Esophagus (tissue), 2 donors: ENCODE measurements around the gene ABCF3. TPM values are rescaled to one million over a fixed set of nuclear protein-coding genes. Genes with fewer than 3 reads are reported as not detected.
"Not testable (repeated sequence)": the region's sequence is repeated elsewhere in the genome, so short reads cannot be mapped to it uniquely, and the experiment has no call there.

Experiments used
- H3K27ac ChIP-seq, 2 donors: one replicate each; pipeline ENCODE4 v1.5.1; 2013; ENCODE audit warnings: low read depth in 2 of 2, mild to moderate bottlenecking in 2 of 2, inconsistent platforms in 1 of 2, low read length in 1 of 2, moderate library complexity in 1 of 2
- H3K27me3 ChIP-seq, 2 donors: one replicate each; pipeline ENCODE4 v1.6.1; 2013; ENCODE audit warnings: low read length in 2 of 2, control low read depth in 1 of 2, mild to moderate bottlenecking in 1 of 2; ENCODE audit not compliant: insufficient read depth in 2 of 2, control insufficient read depth in 1 of 2
- H3K36me3 ChIP-seq, 2 donors: one replicate each; pipeline ENCODE4 v1.6.1; 2013; ENCODE audit warnings: low read length in 1 of 2; ENCODE audit not compliant: control insufficient read depth in 2 of 2, insufficient read depth in 2 of 2
- H3K4me1 ChIP-seq, 2 donors: one replicate each; pipeline ENCODE4 v1.6.1; 2013; ENCODE audit warnings: low read length in 1 of 2; ENCODE audit not compliant: control insufficient read depth in 2 of 2, insufficient read depth in 2 of 2
- H3K4me3 ChIP-seq, 2 donors: one replicate each; pipeline ENCODE4 v1.5.1; 2013; ENCODE audit warnings: low read length in 2 of 2, mild to moderate bottlenecking in 2 of 2, low read depth in 1 of 2, moderate library complexity in 1 of 2
- H3K9me3 ChIP-seq, 2 donors: one replicate each; pipeline ENCODE4 v1.6.1; 2013; ENCODE audit warnings: mild to moderate bottlenecking in 2 of 2, low read depth in 1 of 2, low read length in 1 of 2, moderate library complexity in 1 of 2; ENCODE audit not compliant: control insufficient read depth in 2 of 2, insufficient read depth in 1 of 2
- WGBS, 2 donors: extraction: QIAGEN DNeasy Blood & Tissue Kit; methylation state at CpG; one replicate each; pipeline ENCODE4 v1.1.7; 2013; 5-methylcytosine and 5-hydroxymethylcytosine counted together
- polyA plus RNA-seq, 2 donors: library from polyadenylated mRNA; stranded (reverse); fragments of 200-250 nt; gene quantifications; one replicate each; pipeline ENCODE4 v1.2.3, GENCODE V29; 2013
- donor health status: healthy with polysubstance abuse.
- donor health status: Bipolar disorder and iron deficiency.

The ABCF3 gene
- 10 to 100 TPM; 42.3 to 42.4 TPM for polyA plus RNA-seq

- no peaks in the 10 kb centered on the region for H3K27me3 ChIP-seq
- H3K9me3 ChIP-seq = no peaks in the 10 kb centered on the region
- H3K27ac ChIP-seq = peak within 1 kb of the TSS; percentile 89 to 94
- H3K4me3 ChIP-seq = peak within 1 kb of the TSS; percentile 88 to 96
- peaks cover 0 to 14% of the 10 kb centered on the region in 2 donors for H3K4me1 ChIP-seq
- peaks cover 39 to 53% of the 10 kb centered on the region in 2 donors for H3K36me3 ChIP-seq
- 1% methylated on average over 45 of the region's 45 CpGs for WGBS, 2 donors
Observed at GRCh38 chr3:184186184-184186901, at the start of gene ABCF3. Gene ABCF3, plus strand, starts transcription at chr3:184186199. Its CDS starts 9 bp downstream, at chr3:184186208.

- no peak overlapping the region for H3K27ac ChIP-seq
- H3K4me3 ChIP-seq = no peak overlapping the region
- no peaks in the 10 kb centered on the region for H3K9me3 ChIP-seq
- 92 to 94% methylated on average over 10 of the region's 10 CpGs for WGBS, 2 donors
- H3K27me3 ChIP-seq = no peaks in the 10 kb centered on the region
- peaks cover 8 to 44% of the 10 kb centered on the region in 2 donors for H3K36me3 ChIP-seq
- no peaks in the 10 kb centered on the region for H3K4me1 ChIP-seq
Observed at GRCh38 chr3:184140436-184140835, 45.6 kb upstream of the ABCF3 start.

GRCh38 chr3:184142199-184142598 lies 43.8 kb upstream of the ABCF3 start:
- Histone ChIP-seq H3K36me3 (peaks cover 8 to 44% of the 10 kb centered on the region in 2 donors), H3K27me3 (no peaks in the 10 kb centered on the region), H3K4me1 (no peaks in the 10 kb centered on the region), H3K9me3 (no peaks in the 10 kb centered on the region), H3K27ac (no peak overlapping the region), H3K4me3 (no peak overlapping the region)
- 90 to 91% methylated on average over 7 of the region's 7 CpGs for WGBS, 2 donors

GRCh38 chr3:184143327-184143726 lies 42.7 kb upstream of the ABCF3 start:
- H3K4me1 ChIP-seq = no peaks in the 10 kb centered on the region
- no peak overlapping the region for H3K4me3 ChIP-seq
- peaks cover 8 to 40% of the 10 kb centered on the region in 2 donors for H3K36me3 ChIP-seq
- H3K27ac ChIP-seq = no peak overlapping the region
- no peaks in the 10 kb centered on the region for H3K9me3 ChIP-seq
- H3K27me3 ChIP-seq = no peaks in the 10 kb centered on the region
- 84 to 86% methylated on average over 3 of the region's 3 CpGs for WGBS, 2 donors

GRCh38 chr3:184144505-184144904 lies 41.5 kb upstream of the ABCF3 start:
- Histone ChIP-seq H3K36me3 (peaks cover 8 to 40% of the 10 kb centered on the region in 2 donors), H3K27me3 (no peaks in the 10 kb centered on the region), H3K4me1 (no peaks in the 10 kb centered on the region), H3K4me3 (no peak overlapping the region), H3K9me3 (no peaks in the 10 kb centered on the region), H3K27ac (no peak overlapping the region)
- 66 to 70% methylated on average over 5 of the region's 5 CpGs for WGBS, 2 donors

GRCh38 chr3:184145111-184145524 lies 40.9 kb upstream of the ABCF3 start:
- WGBS, 2 donors = 27 to 29% methylated on average over 4 of the region's 4 CpGs
- Histone ChIP-seq H3K4me1 (no peaks in the 10 kb centered on the region), H3K27me3 (no peaks in the 10 kb centered on the region), H3K9me3 (no peaks in the 10 kb centered on the region), H3K36me3 (peaks cover 8 to 40% of the 10 kb centered on the region in 2 donors), H3K27ac (peak overlapping the region in 1 of 2 donors; percentile 42), H3K4me3 (no peak overlapping the region)

GRCh38 chr3:184145751-184146270 lies 40.2 kb upstream of the ABCF3 start:
- Histone ChIP-seq H3K9me3 (no peaks in the 10 kb centered on the region), H3K27ac (no peak overlapping the region), H3K4me3 (no peak overlapping the region), H3K27me3 (no peaks in the 10 kb centered on the region), H3K4me1 (no peaks in the 10 kb centered on the region), H3K36me3 (peaks cover 8 to 35% of the 10 kb centered on the region in 2 donors)
- WGBS, 2 donors = 75 to 86% methylated on average over 8 of the region's 8 CpGs

GRCh38 chr3:184148076-184148475 lies 37.9 kb upstream of the ABCF3 start:
- H3K27me3 ChIP-seq = no peaks in the 10 kb centered on the region
- no peak overlapping the region for H3K27ac ChIP-seq
- no peaks in the 10 kb centered on the region for H3K4me1 ChIP-seq
- 85% methylated on average over 3 of the region's 3 CpGs for WGBS, 2 donors
- peaks cover 3 to 20% of the 10 kb centered on the region in 2 donors for H3K36me3 ChIP-seq
- H3K9me3 ChIP-seq = no peaks in the 10 kb centered on the region
- H3K4me3 ChIP-seq = no peak overlapping the region

GRCh38 chr3:184149123-184149522 lies 36.9 kb upstream of the ABCF3 start:
- no peaks in the 10 kb centered on the region for H3K27me3 ChIP-seq
- H3K4me3 ChIP-seq = no peak overlapping the region
- 90 to 94% methylated on average over 6 of the region's 6 CpGs for WGBS, 2 donors
- H3K9me3 ChIP-seq = no peaks in the 10 kb centered on the region
- H3K27ac ChIP-seq = no peak overlapping the region
- no peaks in the 10 kb centered on the region for H3K4me1 ChIP-seq
- peaks cover 0 to 11% of the 10 kb centered on the region in 2 donors for H3K36me3 ChIP-seq

GRCh38 chr3:184149770-184150169 lies 36.2 kb upstream of the ABCF3 start:
- H3K4me1 ChIP-seq, H3K9me3 ChIP-seq: not testable (repeated sequence)
- 75 to 76% methylated on average over 6 of the region's 6 CpGs for WGBS, 2 donors

More at GRCh38 chr3:184149770-184150169, 36.2 kb upstream of the ABCF3 start:
- H3K27ac ChIP-seq, H3K4me3 ChIP-seq, H3K27me3 ChIP-seq, H3K36me3 ChIP-seq: not testable (repeated sequence)
